Panc1 (cell line): ENCODE measurements around the gene NOL11. TPM values are rescaled to one million over a fixed set of nuclear protein-coding genes. Genes with fewer than 3 reads are reported as not detected.

Experiments used
- ATAC-seq: fragments of 200-7000 bp; cut with Tn5 transposase; 2 replicates; pipeline ENCODE4 v1.9.1; 2020; ENCODE audit warnings: mild to moderate bottlenecking, moderate library complexity
- BruUV-seq: library from RNA; stranded (reverse); fragments of 400-500 nt; replicated peaks from 2 replicates; lab custom pipeline; 2021; lab: Mats Ljungman, UMichigan
- CTCF ChIA-PET: fragments of 300-600 bp; sonication (Branson Sonifier 250); formaldehyde crosslinking; loops from one replicate; lab custom pipeline; 2022; ENCODE audit warnings: antibody characterized with exemption; lab: Charles Lee
- POLR2A ChIA-PET: fragments of 300-600 bp; sonication (Branson Sonifier 250); formaldehyde crosslinking; loops from one replicate; lab custom pipeline; 2022; ENCODE audit warnings: antibody characterized with exemption; lab: Charles Lee
- DNase-seq: peaks from one replicate; pipeline ENCODE4 v3.0.0-alpha.2; 2010; ENCODE audit warnings: low read depth, low spot score
- H3K27ac ChIP-seq: 2 replicates; pipeline ENCODE4 v1.5.1; 2011; ENCODE audit warnings: mild to moderate bottlenecking, low read length, inconsistent platforms
- H3K27me3 ChIP-seq: fragments of 200-500 bp; sonication (Bioruptor generic); 2 replicates; pipeline ENCODE4 v1.6.0; 2014; ENCODE audit warnings: low read length, inconsistent platforms; ENCODE audit not compliant: control insufficient read depth, insufficient read depth
- H3K36me3 ChIP-seq: fragments of 200-500 bp; sonication (Bioruptor generic); 2 replicates; pipeline ENCODE4 v1.5.1; 2014; ENCODE audit warnings: inconsistent platforms, mild to moderate bottlenecking, low read length, moderate library complexity; ENCODE audit not compliant: control insufficient read depth, insufficient read depth
- H3K4me1 ChIP-seq: 2 replicates; pipeline ENCODE4 v1.5.1; 2011; ENCODE audit warnings: inconsistent platforms, mild to moderate bottlenecking, low read length, moderate library complexity; ENCODE audit not compliant: control insufficient read depth, insufficient read depth
- H3K4me3 ChIP-seq, 2 experiments: 2 replicates each; pipeline ENCODE4 v1.5.1; 2011 to 2012; ENCODE audit warnings: low read depth in 2 of 2, low read length in 2 of 2, mild to moderate bottlenecking in 2 of 2, inconsistent platforms in 1 of 2, moderate library complexity in 1 of 2
- H3K9me3 ChIP-seq: fragments of 200-500 bp; sonication (Bioruptor generic); 2 replicates; pipeline ENCODE4 v1.5.1; 2014; ENCODE audit warnings: low read depth, mild to moderate bottlenecking, inconsistent platforms, low read length, moderate library complexity; ENCODE audit not compliant: control insufficient read depth, insufficient read depth
- CTCF ChIP-seq: fragments of 450-650 bp; IDR thresholded peaks from 2 replicates; pipeline ENCODE4 v1.5.1; 2017; ENCODE audit warnings: mild to moderate bottlenecking
- POLR2AphosphoS5 ChIP-seq: IDR thresholded peaks from 2 replicates; pipeline ENCODE4 v1.6.1; 2012; ENCODE audit warnings: mild to moderate bottlenecking, low read depth, low read length, moderate library complexity
- REST ChIP-seq, 2 experiments: IDR thresholded peaks; 2 replicates each; pipeline ENCODE4 v1.6.1; 2011 to 2012; ENCODE audit warnings: low read depth in 2 of 2, control low read depth in 1 of 2, low read length in 1 of 2, mild to moderate bottlenecking in 1 of 2, moderate library complexity in 1 of 2; ENCODE audit not compliant: insufficient read depth in 1 of 2
- SIN3A ChIP-seq: IDR thresholded peaks from 2 replicates; pipeline ENCODE4 v1.6.1; 2012; ENCODE audit warnings: low read depth, mild to moderate bottlenecking, low read length, moderate library complexity, borderline replicate concordance; ENCODE audit not compliant: insufficient read depth
- TCF7L2 ChIP-seq: IDR thresholded peaks from 2 replicates; pipeline ENCODE4 v1.6.1; 2011; ENCODE audit warnings: mild to moderate bottlenecking, low read depth, low read length, inconsistent platforms
- in situ Hi-C: cut with HindIII; loops from 2 replicates; pipeline ENCODE4 v1.10.0; 2016; ENCODE audit warnings: low sequenced_read_pairs, low pct_unique_long_range_greater_than_20kb
- intact Hi-C: fragments of 100-400 bp; cut with micrococcal nuclease; formaldehyde crosslinking; loops from one replicate; pipeline ENCODE4 v1.10.0; 2022; ENCODE audit not compliant: unreplicated experiment
- total RNA-seq: library from RNA; stranded (reverse); gene quantifications from one replicate; pipeline ENCODE4 v1.2.1, GENCODE V29; 2021; ENCODE audit not compliant: unreplicated experiment

The NOL11 gene
- total RNA-seq, 1 experiment from 2014 or later: 41.0 TPM

- no TSS peak for BruUV-seq
- Histone ChIP-seq H3K4me3 (no peak overlapping the region), H3K9me3 (no peaks in the 10 kb centered on the region), H3K27ac (no peak overlapping the region), H3K4me1 (no peaks in the 10 kb centered on the region), H3K27me3 (no peaks in the 10 kb centered on the region), H3K36me3 (no peaks in the 10 kb centered on the region)
- ATAC-seq: no peak
- intact Hi-C loops (no loop called here), in situ Hi-C loops (no loop called here)
- DNase-seq: no peak
- no peak for TF ChIP-seq SIN3A
- no peak for TF ChIP-seq CTCF
- TF ChIP-seq TCF7L2: no peak
- TF ChIP-seq POLR2AphosphoS5: no peak
- no peak for TF ChIP-seq REST (IDR thresholded peaks at IDR 0.05; ENCODE audit: insufficient read depth in 1 of 2, low read depth in 2 of 2, low read length in 1 of 2)
- POLR2A ChIA-PET: no interaction called here
- CTCF ChIA-PET: interaction anchor here (0.6 kb wide), 1 partner anchor 309 kb away, joined by 5 read pairs; no protein-coding TSS in a partner anchor
Observed at GRCh38 chr17:67707442-67707841, 10.3 kb upstream of the NOL11 start.

DNA sequence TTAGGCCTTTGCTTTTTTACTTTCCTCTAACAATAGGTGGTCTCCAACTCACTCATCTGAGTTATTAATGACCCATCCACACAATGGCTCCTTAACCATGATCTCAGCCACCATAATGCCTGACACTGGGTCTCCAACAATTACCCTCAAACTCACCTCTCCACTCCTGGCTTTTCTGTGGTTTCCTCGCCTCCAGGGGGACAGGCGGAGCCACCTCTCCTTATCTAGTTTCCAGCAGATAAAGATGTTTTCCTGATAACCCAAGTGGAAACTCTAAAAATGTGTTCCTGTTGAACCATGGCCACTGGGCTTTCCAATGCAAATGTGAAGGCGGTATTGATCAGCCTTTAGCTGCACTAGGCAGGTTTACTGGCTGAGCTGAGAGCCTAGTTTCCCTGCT lies 9.4 kb upstream of the NOL11 start:
- BruUV-seq: no TSS peak
- CTCF ChIA-PET: interaction anchor here (0.6 kb wide), 1 partner anchor 308 kb away, joined by 5 read pairs; no protein-coding TSS in a partner anchor
- in situ Hi-C loops: no loop called here
- Histone ChIP-seq H3K27ac (no peak overlapping the region), H3K4me1 (no peaks in the 10 kb centered on the region), H3K27me3 (no peaks in the 10 kb centered on the region), H3K4me3 (no peak overlapping the region), H3K36me3 (no peaks in the 10 kb centered on the region), H3K9me3 (no peaks in the 10 kb centered on the region)
- ATAC-seq (no peak), DNase-seq (no peak)
- TF ChIP-seq REST (IDR thresholded peaks at IDR 0.05; ENCODE audit: insufficient read depth in 1 of 2, low read depth in 2 of 2, low read length in 1 of 2): no peak
- no peak for TF ChIP-seq TCF7L2
- no peak for TF ChIP-seq POLR2AphosphoS5
- TF ChIP-seq SIN3A: no peak
- TF ChIP-seq CTCF: no peak
- POLR2A ChIA-PET: no interaction called here
- intact Hi-C loops: no loop called here
